ENCODE data around the gene ME3.

GRCh38 chr11:86443415-86443814 is 229.0 kb downstream of the ME3 start:
- TF ChIP-seq CTCF (IDR thresholded peaks at IDR 0.05), result no peak
- TF ChIP-seq EZH2 (IDR thresholded peaks at IDR 0.05; ENCODE audit: borderline replicate concordance, insufficient read depth, low read depth, low read length, poor library complexity, severe bottlenecking), result no peak
